ENCODE results near the gene SUSD3.

DNA sequence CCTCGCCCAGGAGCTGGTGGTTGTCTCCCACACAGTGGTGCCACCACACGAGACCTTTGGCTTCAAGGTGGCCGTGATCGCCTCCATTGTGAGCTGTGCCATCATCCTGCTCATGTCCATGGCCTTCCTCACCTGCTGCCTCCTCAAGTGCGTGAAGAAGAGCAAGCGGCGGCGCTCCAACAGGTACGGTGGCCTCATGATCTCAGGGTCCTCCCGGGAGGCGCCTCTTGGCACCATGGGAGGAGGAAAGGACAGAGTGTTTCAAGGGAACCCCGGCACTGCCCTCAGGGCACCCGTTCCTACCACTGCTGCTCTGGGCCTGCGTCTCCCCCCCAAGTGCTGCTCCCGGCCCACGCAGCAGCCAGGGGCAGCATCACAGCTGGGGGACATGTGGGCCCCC is 19.3 kb downstream of the SUSD3 start:
- TF ChIP-seq CTCF (IDR thresholded peaks at IDR 0.05), result no peak
- TF ChIP-seq POLR2A (IDR thresholded peaks at IDR 0.05), result no peak
